ENCODE measurements around the gene ATF7IP2. TPM values are rescaled to one million over a fixed set of nuclear protein-coding genes. Genes with fewer than 3 reads are reported as not detected.

The ATF7IP2 gene
- total RNA-seq, 1 experiment from 2014 or later, result 22.8 TPM

- TF ChIP-seq NFATC4 (CRISPR knock-in tag; IDR thresholded peaks at IDR 0.05), result no peak
- no peak for TF ChIP-seq SMAD4 (CRISPR knock-in tag; IDR thresholded peaks at IDR 0.05)
- TF ChIP-seq GABPB1 (CRISPR knock-in tag; IDR thresholded peaks at IDR 0.05), result peak; percentile 91
- TF ChIP-seq, protein P1, sequence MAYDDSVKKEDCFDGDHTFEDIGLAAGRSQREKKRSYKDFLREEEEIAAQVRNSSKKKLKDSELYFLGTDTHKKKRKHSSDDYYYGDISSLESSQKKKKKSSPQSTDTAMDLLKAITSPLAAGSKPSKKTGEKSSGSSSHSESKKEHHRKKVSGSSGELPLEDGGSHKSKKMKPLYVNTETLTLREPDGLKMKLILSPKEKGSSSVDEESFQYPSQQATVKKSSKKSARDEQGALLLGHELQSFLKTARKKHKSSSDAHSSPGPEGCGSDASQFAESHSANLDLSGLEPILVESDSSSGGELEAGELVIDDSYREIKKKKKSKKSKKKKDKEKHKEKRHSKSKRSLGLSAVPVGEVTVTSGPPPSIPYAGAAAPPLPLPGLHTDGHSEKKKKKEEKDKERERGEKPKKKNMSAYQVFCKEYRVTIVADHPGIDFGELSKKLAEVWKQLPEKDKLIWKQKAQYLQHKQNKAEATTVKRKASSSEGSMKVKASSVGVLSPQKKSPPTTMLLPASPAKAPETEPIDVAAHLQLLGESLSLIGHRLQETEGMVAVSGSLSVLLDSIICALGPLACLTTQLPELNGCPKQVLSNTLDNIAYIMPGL (CRISPR knock-in tag; IDR thresholded peaks at IDR 0.05), result 0 out of 2 replicates have a peak, but pooled peaks have one; percentile 26
- TF ChIP-seq TP53 (CRISPR knock-in tag; IDR thresholded peaks at IDR 0.05), result no peak
- no peak for TF ChIP-seq ERG (CRISPR knock-in tag; IDR thresholded peaks at IDR 0.05)
- TF ChIP-seq MLX (CRISPR knock-in tag; IDR thresholded peaks at IDR 0.05), result no peak
- TF ChIP-seq PRRX2 (CRISPR knock-in tag; IDR thresholded peaks at IDR 0.05), result no peak
- TF ChIP-seq SOX15 (CRISPR knock-in tag; IDR thresholded peaks at IDR 0.05), result no peak
- TF ChIP-seq ZNF396 (CRISPR knock-in tag; IDR thresholded peaks at IDR 0.05; ENCODE audit: borderline replicate concordance), result no peak
- TF ChIP-seq MYBL2 (CRISPR knock-in tag; IDR thresholded peaks at IDR 0.05), result peak; percentile 98
- TF ChIP-seq FOXP1 (CRISPR knock-in tag; IDR thresholded peaks at IDR 0.05; ENCODE audit: borderline replicate concordance), result peak; percentile 89; the same call in 1 of the 2 replicates
- TF ChIP-seq, protein P2, sequence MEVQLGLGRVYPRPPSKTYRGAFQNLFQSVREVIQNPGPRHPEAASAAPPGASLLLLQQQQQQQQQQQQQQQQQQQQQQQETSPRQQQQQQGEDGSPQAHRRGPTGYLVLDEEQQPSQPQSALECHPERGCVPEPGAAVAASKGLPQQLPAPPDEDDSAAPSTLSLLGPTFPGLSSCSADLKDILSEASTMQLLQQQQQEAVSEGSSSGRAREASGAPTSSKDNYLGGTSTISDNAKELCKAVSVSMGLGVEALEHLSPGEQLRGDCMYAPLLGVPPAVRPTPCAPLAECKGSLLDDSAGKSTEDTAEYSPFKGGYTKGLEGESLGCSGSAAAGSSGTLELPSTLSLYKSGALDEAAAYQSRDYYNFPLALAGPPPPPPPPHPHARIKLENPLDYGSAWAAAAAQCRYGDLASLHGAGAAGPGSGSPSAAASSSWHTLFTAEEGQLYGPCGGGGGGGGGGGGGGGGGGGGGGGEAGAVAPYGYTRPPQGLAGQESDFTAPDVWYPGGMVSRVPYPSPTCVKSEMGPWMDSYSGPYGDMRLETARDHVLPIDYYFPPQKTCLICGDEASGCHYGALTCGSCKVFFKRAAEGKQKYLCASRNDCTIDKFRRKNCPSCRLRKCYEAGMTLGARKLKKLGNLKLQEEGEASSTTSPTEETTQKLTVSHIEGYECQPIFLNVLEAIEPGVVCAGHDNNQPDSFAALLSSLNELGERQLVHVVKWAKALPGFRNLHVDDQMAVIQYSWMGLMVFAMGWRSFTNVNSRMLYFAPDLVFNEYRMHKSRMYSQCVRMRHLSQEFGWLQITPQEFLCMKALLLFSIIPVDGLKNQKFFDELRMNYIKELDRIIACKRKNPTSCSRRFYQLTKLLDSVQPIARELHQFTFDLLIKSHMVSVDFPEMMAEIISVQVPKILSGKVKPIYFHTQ (CRISPR knock-in tag; IDR thresholded peaks at IDR 0.05), result no peak
Measured at GRCh38 chr16:10385725-10386516, at the start of gene ATF7IP2 (continued).

- Mint-ChIP-seq H3K27ac (no peak overlapping the region), H3K4me1 (no peaks in the 10 kb centered on the region), H3K27me3 (ENCODE audit: low read depth) (peaks cover 13% of the 10 kb centered on the region), H3K36me3 (peaks cover 39% of the 10 kb centered on the region), H3K4me3 (no peak overlapping the region), H3K9me3 (peaks cover 40% of the 10 kb centered on the region)
- ChIA-PET POLR2A (no interaction called here), CTCF (no interaction called here)
- ATAC-seq (no peak), DNase-seq (ENCODE audit: low spot score) (no peak)
- TF ChIP-seq ZNF232 (CRISPR knock-in tag; IDR thresholded peaks at IDR 0.05) (no peak), TEAD4 (CRISPR knock-in tag; IDR thresholded peaks at IDR 0.05) (no peak), ZNF263 (CRISPR knock-in tag; IDR thresholded peaks at IDR 0.05; ENCODE audit: low read depth) (no peak), SOX15 (CRISPR knock-in tag; IDR thresholded peaks at IDR 0.05) (no peak)
- TF ChIP-seq, protein P3, sequence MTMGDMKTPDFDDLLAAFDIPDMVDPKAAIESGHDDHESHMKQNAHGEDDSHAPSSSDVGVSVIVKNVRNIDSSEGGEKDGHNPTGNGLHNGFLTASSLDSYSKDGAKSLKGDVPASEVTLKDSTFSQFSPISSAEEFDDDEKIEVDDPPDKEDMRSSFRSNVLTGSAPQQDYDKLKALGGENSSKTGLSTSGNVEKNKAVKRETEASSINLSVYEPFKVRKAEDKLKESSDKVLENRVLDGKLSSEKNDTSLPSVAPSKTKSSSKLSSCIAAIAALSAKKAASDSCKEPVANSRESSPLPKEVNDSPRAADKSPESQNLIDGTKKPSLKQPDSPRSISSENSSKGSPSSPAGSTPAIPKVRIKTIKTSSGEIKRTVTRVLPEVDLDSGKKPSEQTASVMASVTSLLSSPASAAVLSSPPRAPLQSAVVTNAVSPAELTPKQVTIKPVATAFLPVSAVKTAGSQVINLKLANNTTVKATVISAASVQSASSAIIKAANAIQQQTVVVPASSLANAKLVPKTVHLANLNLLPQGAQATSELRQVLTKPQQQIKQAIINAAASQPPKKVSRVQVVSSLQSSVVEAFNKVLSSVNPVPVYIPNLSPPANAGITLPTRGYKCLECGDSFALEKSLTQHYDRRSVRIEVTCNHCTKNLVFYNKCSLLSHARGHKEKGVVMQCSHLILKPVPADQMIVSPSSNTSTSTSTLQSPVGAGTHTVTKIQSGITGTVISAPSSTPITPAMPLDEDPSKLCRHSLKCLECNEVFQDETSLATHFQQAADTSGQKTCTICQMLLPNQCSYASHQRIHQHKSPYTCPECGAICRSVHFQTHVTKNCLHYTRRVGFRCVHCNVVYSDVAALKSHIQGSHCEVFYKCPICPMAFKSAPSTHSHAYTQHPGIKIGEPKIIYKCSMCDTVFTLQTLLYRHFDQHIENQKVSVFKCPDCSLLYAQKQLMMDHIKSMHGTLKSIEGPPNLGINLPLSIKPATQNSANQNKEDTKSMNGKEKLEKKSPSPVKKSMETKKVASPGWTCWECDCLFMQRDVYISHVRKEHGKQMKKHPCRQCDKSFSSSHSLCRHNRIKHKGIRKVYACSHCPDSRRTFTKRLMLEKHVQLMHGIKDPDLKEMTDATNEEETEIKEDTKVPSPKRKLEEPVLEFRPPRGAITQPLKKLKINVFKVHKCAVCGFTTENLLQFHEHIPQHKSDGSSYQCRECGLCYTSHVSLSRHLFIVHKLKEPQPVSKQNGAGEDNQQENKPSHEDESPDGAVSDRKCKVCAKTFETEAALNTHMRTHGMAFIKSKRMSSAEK (CRISPR knock-in tag; IDR thresholded peaks at IDR 0.05; ENCODE audit: borderline replicate concordance), result no peak
- TF ChIP-seq, protein P4, sequence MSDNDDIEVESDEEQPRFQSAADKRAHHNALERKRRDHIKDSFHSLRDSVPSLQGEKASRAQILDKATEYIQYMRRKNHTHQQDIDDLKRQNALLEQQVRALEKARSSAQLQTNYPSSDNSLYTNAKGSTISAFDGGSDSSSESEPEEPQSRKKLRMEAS (CRISPR knock-in tag; IDR thresholded peaks at IDR 0.05), result no peak
Measured at GRCh38 chr16:10338426-10338825, 47.4 kb upstream of the ATF7IP2 start.
